HG02852 (cell line): ENCODE data around the gene S100A13.
"Not testable (repeated sequence)": the region's sequence is repeated elsewhere in the genome, so short reads cannot be mapped to it uniquely, and the experiment has no call there.

Experiments
- ATAC-seq: cut with Tn5 transposase; IDR thresholded peaks from one replicate; pipeline ENCODE4 v1.9.1; 2021; ENCODE audit warnings: mild to moderate bottlenecking, moderate library complexity; ENCODE audit not compliant: unreplicated experiment

Gene S100A13

GRCh38 chr1:153626904-153627714, at the start of gene S100A13:
S100A13 (minus strand) TSS chr1:153627505; CDS start chr1:153626472, 1,033 bp downstream.
- ATAC-seq: no peak

- ATAC-seq: no peak
These were observed 46.2 kb upstream of the S100A13 start for GRCh38 chr1:153673511-153673910.

DNA sequence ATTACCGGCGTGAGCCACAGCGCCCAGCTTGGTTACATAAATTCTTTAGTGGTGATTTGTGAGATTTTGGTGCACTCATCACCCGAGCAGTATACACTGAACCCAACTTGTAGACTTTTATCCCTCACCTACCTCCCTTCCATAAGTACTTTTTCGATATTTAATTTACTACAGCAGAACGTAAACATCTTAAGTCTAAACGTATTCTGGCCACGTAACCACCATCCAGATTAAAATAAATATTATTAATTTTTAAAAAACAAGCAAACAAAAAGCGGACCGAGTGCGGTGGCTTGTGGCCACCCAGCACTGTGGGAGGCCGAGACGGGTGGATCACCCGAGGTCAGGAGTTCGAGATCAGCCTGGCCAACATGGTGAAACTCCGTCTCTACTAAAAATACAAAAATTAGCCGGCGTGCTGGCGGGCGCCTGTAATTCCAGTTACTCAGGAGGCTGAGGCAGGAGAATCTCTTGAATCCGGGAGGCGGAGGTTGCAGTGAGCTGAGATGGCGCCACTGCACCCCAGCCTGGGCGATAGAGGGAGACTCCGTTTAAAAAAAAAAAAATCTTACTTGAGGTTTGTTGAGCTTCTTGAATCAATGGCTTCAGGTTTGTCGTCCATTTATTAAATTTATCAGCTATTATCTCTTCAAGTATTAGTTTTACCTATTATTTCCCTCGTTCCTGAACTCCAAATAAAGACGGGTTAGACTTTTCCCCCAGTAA, 44.5 kb upstream of the S100A13 start:
- ATAC-seq: peak; percentile 14

- ATAC-seq: peak; percentile 90
These were observed 43.7 kb upstream of the S100A13 start, which contains the start of gene ILF2 for GRCh38 chr1:153670859-153671627. ILF2 (minus strand) TSS chr1:153670993; CDS start chr1:153670922, 71 bp downstream.

DNA sequence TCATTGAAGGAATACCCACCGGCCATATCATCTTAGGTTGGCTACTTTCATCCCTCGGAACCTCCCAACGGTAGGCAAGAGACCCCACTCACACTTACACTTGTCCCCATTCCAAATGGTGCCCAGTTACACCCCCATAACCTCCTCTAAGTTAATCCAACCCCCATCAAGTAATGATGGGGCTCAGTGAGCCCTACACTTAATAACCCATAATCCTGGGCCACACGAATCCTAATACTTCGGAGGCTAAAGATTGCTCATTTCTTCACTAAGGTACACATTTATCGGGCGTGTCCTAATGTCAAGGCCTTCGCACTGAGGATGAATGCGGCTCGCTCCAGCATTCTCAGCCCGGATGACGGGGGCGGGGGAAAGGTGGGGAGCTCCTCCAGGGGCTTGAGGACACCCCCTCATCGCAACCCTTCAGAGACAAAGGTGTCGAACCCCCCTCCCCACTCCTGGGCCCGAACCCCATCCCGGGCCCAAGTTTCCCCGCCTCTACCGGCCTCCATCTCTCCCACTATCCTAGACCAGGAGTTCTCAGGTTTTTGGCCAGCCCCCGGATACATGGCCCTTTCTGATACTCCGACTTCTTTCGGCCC, 43.1 kb upstream of the S100A13 start:
- peak; percentile 12 for ATAC-seq

GRCh38 chr1:153669606-153670005, 42.3 kb upstream of the S100A13 start:
- ATAC-seq: no peak

DNA sequence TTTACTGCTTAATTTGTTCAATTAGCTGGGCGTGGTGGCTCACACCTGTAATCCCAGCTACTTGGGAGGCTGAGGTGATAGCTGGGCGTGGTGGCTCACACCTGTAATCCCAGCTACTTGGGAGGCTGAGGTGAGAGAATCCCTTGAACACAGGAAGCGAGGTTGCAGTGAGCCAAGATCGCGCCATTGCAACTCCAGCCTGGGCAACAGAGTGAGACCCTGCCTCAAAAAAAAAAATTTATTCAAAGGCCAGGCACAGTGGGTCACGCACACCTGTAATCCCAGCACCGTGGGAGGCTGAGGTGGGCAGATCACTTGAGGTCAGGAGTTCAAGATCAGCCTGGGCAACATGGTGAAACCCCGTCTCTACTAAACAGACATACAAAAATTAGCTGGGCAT, 41.4 kb upstream of the S100A13 start:
- not testable (repeated sequence) for ATAC-seq

- no peak for ATAC-seq
These were observed 40.1 kb upstream of the S100A13 start for GRCh38 chr1:153667439-153667838.

DNA sequence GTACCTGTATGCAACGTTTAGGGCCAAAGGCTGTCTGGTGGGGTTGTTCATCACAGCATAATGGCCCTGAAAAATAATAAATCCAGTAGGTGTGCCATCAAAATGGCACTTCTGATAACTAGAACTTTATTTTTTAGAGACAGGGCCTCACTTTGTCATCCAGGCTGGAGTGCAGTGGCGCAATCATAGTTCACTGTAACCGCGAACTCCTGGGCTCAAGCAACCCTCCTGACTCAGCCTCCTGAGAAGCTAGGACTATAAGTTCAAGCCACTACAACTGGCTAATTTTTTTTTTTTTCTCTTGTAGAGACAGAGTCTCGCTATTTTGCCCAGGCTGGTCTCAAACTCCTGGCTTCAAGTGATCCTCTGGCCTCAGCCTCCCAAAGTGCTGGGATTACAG, 35.9 kb upstream of the S100A13 start:
- no peak for ATAC-seq

- no peak for ATAC-seq
These were observed 35.0 kb upstream of the S100A13 start for GRCh38 chr1:153662269-153662668.

GRCh38 chr1:153661111-153661708, 33.9 kb upstream of the S100A13 start:
- ATAC-seq: no peak

- no peak for ATAC-seq
These were observed 32.4 kb upstream of the S100A13 start for GRCh38 chr1:153659656-153660055.

DNA sequence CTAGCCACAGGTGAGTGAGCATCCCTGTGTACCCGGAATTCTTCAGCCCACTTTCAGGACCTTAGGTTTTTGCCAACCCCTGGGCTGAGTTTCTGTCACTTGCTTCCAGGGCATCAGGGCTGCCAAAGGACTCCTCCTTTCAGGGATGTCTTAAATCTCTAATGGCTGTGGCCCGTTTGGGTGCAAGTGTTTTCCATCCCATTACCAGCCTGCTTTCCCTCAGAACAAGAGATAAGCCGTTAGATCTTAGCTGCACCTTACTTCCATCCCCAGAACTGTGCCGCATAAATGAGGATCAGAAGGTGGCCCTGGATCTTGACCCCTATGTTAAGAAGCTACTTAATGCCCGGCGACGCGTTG, 31.9 kb upstream of the S100A13 start:
- ATAC-seq: no peak

DNA sequence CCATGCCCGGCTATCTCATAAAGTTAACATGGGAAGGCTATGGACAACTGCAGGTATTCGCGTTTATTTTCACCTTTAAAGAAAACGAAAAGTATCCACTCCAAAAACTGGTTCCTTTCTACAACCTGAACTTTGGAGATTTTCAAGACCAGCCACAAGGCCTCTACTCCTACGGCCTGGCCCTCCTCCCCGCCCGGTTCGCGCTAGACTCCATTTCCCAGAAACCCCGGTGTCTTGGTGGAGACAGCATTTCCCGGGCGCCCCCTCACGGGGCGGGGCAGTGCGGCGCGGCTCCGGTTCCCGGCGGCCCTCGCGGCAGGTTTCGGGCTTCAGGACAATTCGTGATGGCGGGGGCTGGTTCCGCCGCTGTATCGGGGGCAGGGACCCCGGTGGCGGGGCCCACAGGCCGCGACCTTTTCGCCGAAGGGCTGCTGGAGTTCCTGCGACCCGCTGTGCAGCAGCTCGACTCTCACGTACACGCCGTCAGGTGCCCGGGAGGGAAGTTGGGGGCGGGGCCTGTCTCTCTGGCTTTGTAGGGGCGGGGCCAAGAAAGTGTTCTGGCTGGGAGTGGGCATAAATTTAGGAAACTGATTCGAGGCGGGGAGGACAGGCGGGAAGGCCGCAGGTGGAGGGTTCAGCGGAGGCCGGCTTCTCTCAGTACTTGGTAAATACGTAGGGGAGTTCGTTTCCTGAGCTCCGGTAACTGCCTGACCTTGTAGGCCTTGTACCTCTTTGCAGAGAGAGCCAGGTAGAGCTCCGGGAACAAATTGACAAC, 31.3 kb upstream of the S100A13 start, which contains the start of gene SNAPIN:
Gene SNAPIN, plus strand, starts transcription at position 304 of the 775 bp plus-strand sequence. Its CDS starts 41 bp downstream, at position 345.
- ATAC-seq: peak; percentile 91

GRCh38 chr1:153655333-153655732, 28.0 kb upstream of the S100A13 start:
- no peak for ATAC-seq

- no peak for ATAC-seq
These were observed 25.6 kb upstream of the S100A13 start for GRCh38 chr1:153652805-153653500.

GRCh38 chr1:153651771-153652170, 24.5 kb upstream of the S100A13 start:
- no peak for ATAC-seq

DNA sequence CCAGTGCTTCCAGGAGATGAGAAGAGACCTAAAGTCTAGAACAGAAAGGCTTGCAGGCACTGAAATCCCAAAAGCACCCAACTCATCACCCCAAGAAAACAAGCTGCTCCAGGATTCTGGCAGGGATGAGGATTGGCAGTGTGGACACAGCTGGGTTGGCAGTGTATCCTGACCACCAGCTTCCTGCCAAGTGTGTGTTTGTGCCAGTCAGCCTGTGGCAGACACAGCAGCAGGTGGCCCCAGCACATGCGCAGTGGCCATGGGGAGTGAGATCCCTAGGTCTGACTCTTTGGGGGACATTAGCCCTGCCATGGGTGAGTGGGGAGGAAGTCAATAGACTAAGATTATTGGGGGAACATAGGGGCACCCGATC, 22.5 kb upstream of the S100A13 start:
- ATAC-seq: no peak
